WTC11 (cell line): Measurements from ENCODE around the gene GALNT17.

Source experiments
- CBFB ChIP-seq: sonication (generic); formaldehyde crosslinking; IDR thresholded peaks from 2 replicates; pipeline ENCODE4 v1.8.1; 2022; ENCODE audit warnings: mild to moderate bottlenecking, low read depth, missing genetic modification reagents
- MYBL2 ChIP-seq: sonication (generic); formaldehyde crosslinking; IDR thresholded peaks from 2 replicates; pipeline ENCODE4 v1.8.1; 2023; ENCODE audit warnings: mild to moderate bottlenecking, moderate library complexity, missing genetic modification reagents
- NFYB ChIP-seq: sonication (generic); formaldehyde crosslinking; conservative IDR thresholded peaks from 2 replicates; pipeline ENCODE4 v1.8.0; 2022; ENCODE audit warnings: low read depth, missing genetic modification reagents
- TF ChIP-seq, protein P1 (sequence below): sonication (generic); formaldehyde crosslinking; IDR thresholded peaks from 2 replicates; pipeline ENCODE4 v1.8.0; 2022; ENCODE audit warnings: mild to moderate bottlenecking, missing genetic modification reagents
- TF ChIP-seq, protein P2 (sequence below): fragments of 200-600 bp; IDR thresholded peaks from 2 replicates; pipeline ENCODE4 v1.8.0; 2022; ENCODE audit warnings: antibody characterized with exemption
- TF ChIP-seq, protein P3 (sequence below): sonication (generic); formaldehyde crosslinking; IDR thresholded peaks from 2 replicates; pipeline ENCODE4 v1.8.1; 2022; ENCODE audit warnings: low read depth, mild to moderate bottlenecking, moderate library complexity, missing genetic modification reagents, borderline replicate concordance
- TF ChIP-seq, protein P4 (sequence below): sonication (generic); formaldehyde crosslinking; IDR thresholded peaks from 2 replicates; pipeline ENCODE4 v1.8.0; 2022; ENCODE audit warnings: mild to moderate bottlenecking, missing genetic modification reagents
- TF ChIP-seq, protein P5 (sequence below): sonication (generic); formaldehyde crosslinking; IDR thresholded peaks from 2 replicates; pipeline ENCODE4 v1.8.1; 2023; ENCODE audit warnings: mild to moderate bottlenecking, missing genetic modification reagents, moderate library complexity

DNA sequence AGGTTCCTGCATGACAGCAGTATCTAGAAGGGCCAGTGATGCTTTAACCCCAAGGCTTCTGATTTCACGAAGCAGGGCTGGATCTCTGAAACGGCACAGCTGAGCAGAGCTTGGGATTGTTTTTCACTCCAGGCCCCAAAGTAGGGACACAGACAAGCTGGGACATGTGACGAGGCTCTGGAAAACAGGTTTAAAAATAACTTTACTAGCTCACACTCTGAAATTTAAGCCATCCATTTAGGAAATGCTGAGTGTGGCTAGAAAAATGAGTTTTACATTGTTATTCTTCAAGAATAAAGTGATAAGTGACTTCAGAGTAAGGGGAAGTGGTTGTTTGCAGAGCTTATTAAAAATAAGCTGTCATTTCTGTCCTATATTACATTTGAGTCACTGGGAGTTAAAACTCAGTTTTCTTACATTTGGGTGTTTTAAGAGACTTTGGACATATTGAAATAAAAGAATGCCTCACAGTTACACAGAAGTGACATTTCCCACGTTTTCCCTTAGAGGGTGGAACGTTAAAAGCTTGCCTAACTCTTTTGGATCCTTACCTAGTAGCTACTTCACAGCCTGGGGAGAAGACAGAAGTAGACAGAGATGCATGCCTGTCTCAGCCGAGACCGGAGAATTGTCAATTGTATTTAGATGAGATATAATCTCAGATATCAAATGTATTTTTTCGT, 107.8 kb downstream of the GALNT17 start:
- TF ChIP-seq, protein P1, sequence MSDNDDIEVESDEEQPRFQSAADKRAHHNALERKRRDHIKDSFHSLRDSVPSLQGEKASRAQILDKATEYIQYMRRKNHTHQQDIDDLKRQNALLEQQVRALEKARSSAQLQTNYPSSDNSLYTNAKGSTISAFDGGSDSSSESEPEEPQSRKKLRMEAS = no peak
- TF ChIP-seq NFYB = no peak
- TF ChIP-seq, protein P2, sequence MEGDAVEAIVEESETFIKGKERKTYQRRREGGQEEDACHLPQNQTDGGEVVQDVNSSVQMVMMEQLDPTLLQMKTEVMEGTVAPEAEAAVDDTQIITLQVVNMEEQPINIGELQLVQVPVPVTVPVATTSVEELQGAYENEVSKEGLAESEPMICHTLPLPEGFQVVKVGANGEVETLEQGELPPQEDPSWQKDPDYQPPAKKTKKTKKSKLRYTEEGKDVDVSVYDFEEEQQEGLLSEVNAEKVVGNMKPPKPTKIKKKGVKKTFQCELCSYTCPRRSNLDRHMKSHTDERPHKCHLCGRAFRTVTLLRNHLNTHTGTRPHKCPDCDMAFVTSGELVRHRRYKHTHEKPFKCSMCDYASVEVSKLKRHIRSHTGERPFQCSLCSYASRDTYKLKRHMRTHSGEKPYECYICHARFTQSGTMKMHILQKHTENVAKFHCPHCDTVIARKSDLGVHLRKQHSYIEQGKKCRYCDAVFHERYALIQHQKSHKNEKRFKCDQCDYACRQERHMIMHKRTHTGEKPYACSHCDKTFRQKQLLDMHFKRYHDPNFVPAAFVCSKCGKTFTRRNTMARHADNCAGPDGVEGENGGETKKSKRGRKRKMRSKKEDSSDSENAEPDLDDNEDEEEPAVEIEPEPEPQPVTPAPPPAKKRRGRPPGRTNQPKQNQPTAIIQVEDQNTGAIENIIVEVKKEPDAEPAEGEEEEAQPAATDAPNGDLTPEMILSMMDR = no peak
- no peak for TF ChIP-seq CBFB (CRISPR knock-in tag)
- TF ChIP-seq, protein P3, sequence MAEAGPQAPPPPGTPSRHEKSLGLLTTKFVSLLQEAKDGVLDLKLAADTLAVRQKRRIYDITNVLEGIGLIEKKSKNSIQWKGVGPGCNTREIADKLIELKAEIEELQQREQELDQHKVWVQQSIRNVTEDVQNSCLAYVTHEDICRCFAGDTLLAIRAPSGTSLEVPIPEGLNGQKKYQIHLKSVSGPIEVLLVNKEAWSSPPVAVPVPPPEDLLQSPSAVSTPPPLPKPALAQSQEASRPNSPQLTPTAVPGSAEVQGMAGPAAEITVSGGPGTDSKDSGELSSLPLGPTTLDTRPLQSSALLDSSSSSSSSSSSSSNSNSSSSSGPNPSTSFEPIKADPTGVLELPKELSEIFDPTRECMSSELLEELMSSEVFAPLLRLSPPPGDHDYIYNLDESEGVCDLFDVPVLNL (CRISPR knock-in tag) = no peak
- TF ChIP-seq, protein P4, sequence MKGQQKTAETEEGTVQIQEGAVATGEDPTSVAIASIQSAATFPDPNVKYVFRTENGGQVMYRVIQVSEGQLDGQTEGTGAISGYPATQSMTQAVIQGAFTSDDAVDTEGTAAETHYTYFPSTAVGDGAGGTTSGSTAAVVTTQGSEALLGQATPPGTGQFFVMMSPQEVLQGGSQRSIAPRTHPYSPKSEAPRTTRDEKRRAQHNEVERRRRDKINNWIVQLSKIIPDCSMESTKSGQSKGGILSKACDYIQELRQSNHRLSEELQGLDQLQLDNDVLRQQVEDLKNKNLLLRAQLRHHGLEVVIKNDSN (CRISPR knock-in tag) = no peak
- TF ChIP-seq, protein P5, sequence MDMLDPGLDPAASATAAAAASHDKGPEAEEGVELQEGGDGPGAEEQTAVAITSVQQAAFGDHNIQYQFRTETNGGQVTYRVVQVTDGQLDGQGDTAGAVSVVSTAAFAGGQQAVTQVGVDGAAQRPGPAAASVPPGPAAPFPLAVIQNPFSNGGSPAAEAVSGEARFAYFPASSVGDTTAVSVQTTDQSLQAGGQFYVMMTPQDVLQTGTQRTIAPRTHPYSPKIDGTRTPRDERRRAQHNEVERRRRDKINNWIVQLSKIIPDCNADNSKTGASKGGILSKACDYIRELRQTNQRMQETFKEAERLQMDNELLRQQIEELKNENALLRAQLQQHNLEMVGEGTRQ = no peak
- TF ChIP-seq MYBL2 = no peak
